Measurements from ENCODE around the gene CSNK2A2. TPM values are rescaled to one million over a fixed set of nuclear protein-coding genes. Genes with fewer than 3 reads are reported as not detected.

Gene CSNK2A2
- total RNA-seq, result 29.8 and 32.5 TPM in 2 replicates

DNA sequence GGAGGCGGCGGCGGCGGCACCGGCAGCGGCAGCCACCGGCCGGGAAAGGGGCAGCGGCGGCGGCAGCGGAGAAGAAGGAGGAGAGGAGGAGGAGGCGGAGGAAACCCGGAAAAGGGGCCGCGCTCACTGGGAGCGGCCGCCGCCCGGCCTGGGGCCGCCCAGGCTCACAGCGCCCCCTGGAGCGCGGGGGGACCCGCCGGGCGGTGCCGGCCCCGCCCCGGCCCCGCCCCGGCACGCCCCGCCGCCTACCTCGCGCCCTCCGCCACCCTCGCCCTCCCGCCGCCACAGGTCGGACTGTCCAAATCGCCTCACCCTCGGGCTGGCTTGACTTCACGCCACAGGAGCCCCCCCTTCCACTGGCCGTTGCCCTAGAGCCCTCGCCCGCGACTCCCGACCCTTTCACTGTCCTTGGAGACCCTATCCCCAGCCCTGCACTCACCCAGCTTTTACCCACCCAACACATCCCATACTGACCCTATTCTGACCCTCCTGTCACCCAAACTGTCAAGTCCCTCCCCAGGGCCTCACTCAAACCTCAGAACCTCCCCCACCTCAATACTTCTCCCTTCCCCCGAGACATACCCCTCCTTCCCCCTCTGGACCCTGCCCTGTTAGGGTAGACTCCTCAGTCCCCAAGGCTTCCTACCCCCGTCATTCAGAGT, at the start of gene CSNK2A2:
TSS of gene CSNK2A2 (minus strand) at position 85 of the 662 bp plus-strand sequence. CDS start 370 bp downstream, outside the sequence.

DNA sequence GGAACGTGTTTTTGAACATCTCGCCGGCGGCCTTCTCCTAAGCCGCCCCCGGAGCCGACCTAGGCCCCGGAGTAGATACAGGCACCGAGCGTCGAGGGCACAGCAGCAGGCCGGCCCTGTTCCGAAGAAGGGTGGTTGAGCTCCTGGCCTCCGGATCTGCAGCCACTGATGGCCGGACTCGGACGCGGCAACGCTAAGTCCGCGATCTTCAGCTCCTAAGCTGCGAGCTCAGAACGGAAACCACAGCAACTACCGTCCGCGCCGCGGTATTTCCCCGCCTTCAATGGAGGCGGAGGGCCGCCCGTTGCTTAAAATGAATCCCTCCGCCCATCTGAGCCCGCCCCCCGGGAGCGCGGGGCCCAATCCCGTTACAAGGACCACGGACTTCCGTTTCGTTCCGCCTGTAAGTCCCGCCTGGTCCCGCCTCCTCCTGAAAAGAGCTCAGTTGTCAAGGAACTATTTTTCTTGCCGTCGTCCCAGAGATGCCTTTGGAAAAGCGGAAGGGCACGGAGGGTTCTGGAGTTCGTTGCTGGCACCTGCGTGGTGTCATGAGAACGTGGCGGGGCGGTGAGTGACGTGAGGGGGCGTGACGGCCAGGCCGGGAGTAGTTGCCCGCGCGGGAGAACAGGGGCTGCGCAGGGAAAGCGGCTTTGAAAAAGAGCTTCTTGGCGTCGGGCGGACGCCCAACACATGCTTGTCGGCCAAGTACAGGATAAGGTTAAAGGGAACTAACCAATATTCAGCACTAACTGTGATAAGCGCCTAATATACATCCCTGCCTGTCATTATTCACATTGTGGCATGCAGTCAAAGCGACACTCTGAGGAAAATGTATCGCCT, 68.6 kb downstream of the CSNK2A2 start, which contains the start of gene CFAP20:
TSS of gene CFAP20 (minus strand) at position 285 of the 840 bp plus-strand sequence. CDS start at position 19, 266 bp downstream.

Small RNAs within 50 kb of the gene (small RNA-seq; reads per million reads assigned to genes)
- gene RN7SL645P, result not detected

Other genes starting within 250 kb of the CSNK2A2 start
- gene CNGB1, start 227.0 kb downstream of the CSNK2A2 start, total RNA-seq, result not detected in 2 replicates
- gene ZNF319, start 197.4 kb downstream of the CSNK2A2 start, total RNA-seq, result 3.7 and 5.9 TPM in 2 replicates
- gene USB1, start 196.7 kb downstream of the CSNK2A2 start, total RNA-seq, result 17.4 and 20.2 TPM in 2 replicates
- 2.6 and 2.7 TPM in 2 replicates for gene MMP15, start 172.4 kb downstream of the CSNK2A2 start, total RNA-seq
- gene CFAP20, start 68.7 kb downstream of the CSNK2A2 start, total RNA-seq, result 23.5 and 27.4 TPM in 2 replicates
- gene PRSS54, start 96.9 kb upstream of the CSNK2A2 start, total RNA-seq, result not detected in 2 replicates
- 5.5 and 6.1 TPM in 2 replicates for gene GINS3, start 194.4 kb upstream of the CSNK2A2 start, total RNA-seq